Testis (tissue), 2 donors: ENCODE measurements around the gene SLC24A5.

ENCODE experiments used
- POLR2A ChIP-seq: fragments of 450-650 bp; IDR thresholded peaks from one replicate; pipeline ENCODE4 v1.6.1; 2017; ENCODE audit warnings: antibody characterized with exemption, mild to moderate bottlenecking, moderate library complexity
- TF ChIP-seq, protein P1 (sequence below), 3 experiments: fragments of 450-650 bp in 2 of 3; fragments of 200-600 bp in 1 of 3; sonication (generic) in 1 of 3; IDR thresholded peaks; one replicate each; pipeline ENCODE4 v1.5.1; 2016 to 2019; ENCODE audit warnings: antibody characterized with exemption in 3 of 3, mild to moderate bottlenecking in 2 of 3, moderate library complexity in 1 of 3

DNA sequence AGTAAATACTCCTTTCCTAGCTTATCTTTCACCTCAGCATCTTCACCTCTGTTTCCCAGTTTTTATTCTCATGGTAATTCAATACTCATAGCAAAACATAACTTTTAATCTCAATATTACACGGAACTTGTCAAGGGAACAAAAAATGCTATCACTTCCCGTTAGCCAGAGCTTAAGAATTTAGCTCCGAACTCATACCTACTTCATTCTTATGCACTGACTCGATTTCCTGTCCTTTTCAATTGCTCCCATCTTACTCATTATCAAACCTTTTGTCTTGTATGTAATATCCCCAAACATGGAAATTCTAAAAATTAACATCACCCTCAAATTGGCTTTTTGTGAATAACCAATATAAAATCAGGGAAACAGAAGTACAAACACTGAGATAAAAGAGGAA, 29.1 kb downstream of the SLC24A5 start:
- TF ChIP-seq, protein P1, sequence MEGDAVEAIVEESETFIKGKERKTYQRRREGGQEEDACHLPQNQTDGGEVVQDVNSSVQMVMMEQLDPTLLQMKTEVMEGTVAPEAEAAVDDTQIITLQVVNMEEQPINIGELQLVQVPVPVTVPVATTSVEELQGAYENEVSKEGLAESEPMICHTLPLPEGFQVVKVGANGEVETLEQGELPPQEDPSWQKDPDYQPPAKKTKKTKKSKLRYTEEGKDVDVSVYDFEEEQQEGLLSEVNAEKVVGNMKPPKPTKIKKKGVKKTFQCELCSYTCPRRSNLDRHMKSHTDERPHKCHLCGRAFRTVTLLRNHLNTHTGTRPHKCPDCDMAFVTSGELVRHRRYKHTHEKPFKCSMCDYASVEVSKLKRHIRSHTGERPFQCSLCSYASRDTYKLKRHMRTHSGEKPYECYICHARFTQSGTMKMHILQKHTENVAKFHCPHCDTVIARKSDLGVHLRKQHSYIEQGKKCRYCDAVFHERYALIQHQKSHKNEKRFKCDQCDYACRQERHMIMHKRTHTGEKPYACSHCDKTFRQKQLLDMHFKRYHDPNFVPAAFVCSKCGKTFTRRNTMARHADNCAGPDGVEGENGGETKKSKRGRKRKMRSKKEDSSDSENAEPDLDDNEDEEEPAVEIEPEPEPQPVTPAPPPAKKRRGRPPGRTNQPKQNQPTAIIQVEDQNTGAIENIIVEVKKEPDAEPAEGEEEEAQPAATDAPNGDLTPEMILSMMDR (IDR thresholded peaks at IDR 0.05): no peak
- no peak for TF ChIP-seq POLR2A
